A673 (cell line): ENCODE results near the gene PARVA. TPM values are rescaled to one million over a fixed set of nuclear protein-coding genes. Genes with fewer than 3 reads are reported as not detected.
"Not testable (repeated sequence)": the region's sequence is repeated elsewhere in the genome, so short reads cannot be mapped to it uniquely, and the experiment has no call there.

ENCODE experiments used
- BruUV-seq: library from RNA; stranded (reverse); fragments of 400-500 nt; replicated peaks from 2 replicates; lab custom pipeline; 2021; lab: Mats Ljungman, UMichigan
- CTCF ChIA-PET: fragments of 300-600 bp; sonication (Branson Sonifier 250); formaldehyde crosslinking; loops from one replicate; lab custom pipeline; 2022; ENCODE audit warnings: antibody characterized with exemption; lab: Charles Lee
- POLR2A ChIA-PET: fragments of 300-600 bp; sonication (Branson Sonifier 250); formaldehyde crosslinking; loops from one replicate; lab custom pipeline; 2022; ENCODE audit warnings: antibody characterized with exemption; ENCODE audit not compliant: low non-redundant PET; lab: Charles Lee
- DNase-seq: peaks from one replicate; pipeline ENCODE4 v3.0.0-alpha.2; 2015; ENCODE audit warnings: low spot score
- H3K27ac ChIP-seq: fragments of 200-600 bp; sonication (generic); 2 replicates; pipeline ENCODE4 v1.5.1; 2016; ENCODE audit warnings: mixed run types, low read depth, mild to moderate bottlenecking, mixed read lengths, antibody characterized with exemption, low read length; ENCODE audit not compliant: poor library complexity, severe bottlenecking
- H3K27me3 ChIP-seq: fragments of 200-600 bp; sonication (generic); replicated peaks from 2 replicates; pipeline ENCODE4 v1.6.1; 2017; ENCODE audit warnings: mixed run types, low read depth, mild to moderate bottlenecking, mixed read lengths, antibody characterized with exemption, low read length; ENCODE audit not compliant: insufficient read depth, poor library complexity
- H3K36me3 ChIP-seq: fragments of 200-600 bp; sonication (generic); 2 replicates; pipeline ENCODE4 v1.6.1; 2016; ENCODE audit warnings: mixed run types, mild to moderate bottlenecking, mixed read lengths, antibody characterized with exemption, low read length; ENCODE audit not compliant: insufficient read depth, poor library complexity, severe bottlenecking
- H3K4me1 ChIP-seq: fragments of 200-600 bp; sonication (generic); 2 replicates; pipeline ENCODE4 v1.6.1; 2017; ENCODE audit warnings: mixed run types, mild to moderate bottlenecking, mixed read lengths, antibody characterized with exemption, low read length; ENCODE audit not compliant: insufficient read depth, poor library complexity, severe bottlenecking
- H3K4me3 ChIP-seq: fragments of 200-600 bp; sonication (generic); 2 replicates; pipeline ENCODE4 v1.5.1; 2016; ENCODE audit warnings: low read depth, mixed run types, mild to moderate bottlenecking, mixed read lengths, low read length; ENCODE audit not compliant: poor library complexity, severe bottlenecking
- H3K9me3 ChIP-seq: fragments of 200-600 bp; sonication (generic); 2 replicates; pipeline ENCODE4 v1.6.1; 2016; ENCODE audit warnings: mixed run types, low read depth, mild to moderate bottlenecking, mixed read lengths, antibody characterized with exemption, low read length; ENCODE audit not compliant: poor library complexity, severe bottlenecking
- CTCF ChIP-seq: fragments of 300-800, 200-600 bp; sonication (generic); conservative IDR thresholded peaks from 2 replicates; pipeline ENCODE4 v1.5.1; 2017; ENCODE audit warnings: low read depth, mild to moderate bottlenecking, antibody characterized with exemption, low read length, moderate library complexity, mixed read lengths
- EZH2 ChIP-seq: fragments of 200-600 bp; sonication (generic); IDR thresholded peaks from 2 replicates; pipeline ENCODE4 v1.6.1; 2017; ENCODE audit warnings: borderline replicate concordance, low read depth, mild to moderate bottlenecking, mixed read lengths, antibody characterized with exemption, low read length; ENCODE audit not compliant: poor library complexity, severe bottlenecking
- intact Hi-C: fragments of 100-400 bp; cut with micrococcal nuclease; formaldehyde crosslinking; loops from one replicate; pipeline ENCODE4 v1.10.0; 2022; ENCODE audit not compliant: unreplicated experiment
- total RNA-seq: library from RNA; stranded (reverse); gene quantifications from 2 replicates; pipeline ENCODE4 v1.2.3, GENCODE V29; 2021

PARVA gene
- total RNA-seq, 1 experiment from 2014 or later = 15.2 TPM

- no peaks in the 10 kb centered on the region for H3K9me3 ChIP-seq
- BruUV-seq = no TSS peak
- H3K4me3 ChIP-seq = no peak overlapping the region
- DNase-seq = no peak
- no peak for TF ChIP-seq EZH2
- no peak for TF ChIP-seq CTCF
- no peaks in the 10 kb centered on the region for H3K4me1 ChIP-seq
- ChIA-PET CTCF (no interaction called here), POLR2A (no interaction called here)
- H3K27me3 ChIP-seq = no peaks in the 10 kb centered on the region
- no peaks in the 10 kb centered on the region for H3K36me3 ChIP-seq
- intact Hi-C loops = no loop called here
- H3K27ac ChIP-seq = no peak overlapping the region
These were observed 23.8 kb upstream of the PARVA start for GRCh38 chr11:12353534-12353933.

DNA sequence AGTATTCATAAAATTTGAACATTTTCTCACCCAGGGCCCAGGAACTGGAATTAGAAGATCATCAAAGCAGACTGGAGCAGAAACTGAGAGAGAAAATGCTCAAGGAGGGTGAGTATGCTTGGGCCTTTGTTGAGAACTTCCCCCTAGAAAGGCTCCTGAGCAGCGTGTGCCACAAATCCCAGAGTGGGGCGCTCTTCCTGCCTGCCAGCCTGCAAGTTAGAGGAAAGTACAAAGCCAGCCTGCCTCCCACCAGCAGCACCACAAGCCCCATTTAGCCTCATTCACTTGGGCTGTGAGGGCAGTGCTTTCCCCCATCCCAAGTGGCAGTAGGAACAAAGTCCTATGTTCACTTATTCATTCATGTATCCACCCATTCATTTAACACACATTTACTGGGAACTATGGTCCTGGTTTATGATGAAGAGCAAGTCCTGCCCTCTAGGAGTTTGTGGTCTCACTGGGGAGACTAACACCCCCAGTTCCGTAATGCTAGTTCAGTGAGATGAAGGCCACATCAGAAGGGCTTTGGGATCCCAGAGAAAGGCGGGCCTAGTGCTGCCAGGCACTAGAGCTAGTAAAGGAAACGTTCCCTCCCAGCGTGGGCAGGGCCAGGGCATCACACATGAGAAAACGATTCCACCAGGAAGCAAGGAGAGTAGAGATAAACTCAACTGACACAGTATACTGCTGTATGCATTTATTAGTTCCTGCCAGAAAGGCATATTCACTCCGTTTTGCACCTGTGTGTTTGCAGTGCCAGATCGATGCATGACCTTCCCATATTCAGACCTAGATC lies 22.4 kb upstream of the PARVA start:
- no peaks in the 10 kb centered on the region for H3K4me1 ChIP-seq
- H3K27ac ChIP-seq = no peak overlapping the region
- no peak overlapping the region for H3K4me3 ChIP-seq
- H3K27me3 ChIP-seq = peaks cover 5% of the 10 kb centered on the region
- ChIA-PET POLR2A (no interaction called here), CTCF (no interaction called here)
- no peak for DNase-seq
- no peaks in the 10 kb centered on the region for H3K36me3 ChIP-seq
- intact Hi-C loops = no loop called here
- no peak for TF ChIP-seq EZH2
- TF ChIP-seq CTCF = no peak
- BruUV-seq = no TSS peak
- H3K9me3 ChIP-seq = no peaks in the 10 kb centered on the region

GRCh38 chr11:12356944-12357655 lies 20.3 kb upstream of the PARVA start:
- CTCF ChIA-PET = no interaction called here
- H3K27me3 ChIP-seq = peaks cover 5% of the 10 kb centered on the region
- no peak overlapping the region for H3K4me3 ChIP-seq
- no peak for DNase-seq
- no peaks in the 10 kb centered on the region for H3K4me1 ChIP-seq
- H3K27ac ChIP-seq = no peak overlapping the region
- H3K36me3 ChIP-seq = no peaks in the 10 kb centered on the region
- POLR2A ChIA-PET = no interaction called here
- TF ChIP-seq CTCF = no peak
- no peak for TF ChIP-seq EZH2
- H3K9me3 ChIP-seq = no peaks in the 10 kb centered on the region
- BruUV-seq = no TSS peak
- intact Hi-C loops = no loop called here

- H3K27me3 ChIP-seq, H3K36me3 ChIP-seq, H3K4me3 ChIP-seq, BruUV-seq, DNase-seq, H3K9me3 ChIP-seq, POLR2A ChIA-PET, intact Hi-C loops, CTCF ChIA-PET, H3K4me1 ChIP-seq, H3K27ac ChIP-seq: not testable (repeated sequence)
These were observed 19.7 kb upstream of the PARVA start for GRCh38 chr11:12357697-12358096.
